Measurements from ENCODE around the gene ANKS1A. TPM values are rescaled to one million over a fixed set of nuclear protein-coding genes. Genes with fewer than 3 reads are reported as not detected.
A peak's percentile ranks its signal among the peaks of the same experiment; 100 is the strongest.

The ANKS1A gene
- total and polyA plus RNA-seq, 2 experiments from 2014 or later: 12.1 to 31.9 TPM

DNA sequence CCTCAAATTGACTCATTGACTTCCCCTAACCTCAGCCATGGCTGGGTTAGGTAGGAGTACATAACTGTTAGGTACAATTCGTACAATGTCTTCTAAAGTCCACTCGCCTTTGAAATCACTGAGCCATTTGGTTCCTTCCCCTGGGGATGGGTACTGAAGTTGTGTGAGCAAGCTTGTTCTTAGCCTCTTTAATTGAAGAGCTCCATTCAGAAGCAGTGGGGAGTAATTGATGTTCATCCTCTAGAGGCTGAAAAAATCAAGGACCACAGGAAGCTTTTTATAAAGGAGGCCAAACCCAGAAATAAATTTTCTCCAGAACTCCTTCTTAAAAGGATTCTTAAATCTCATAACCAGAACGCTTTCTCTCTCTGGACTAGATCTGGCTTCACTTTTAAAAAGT, 60.6 kb downstream of the ANKS1A start:
- Histone ChIP-seq H3K4me2 (no peak overlapping the region), H3K9me2 (ENCODE audit: insufficient read depth) (no peaks in the 10 kb centered on the region), H3K27me3 (ENCODE audit: insufficient read depth) (no peaks in the 10 kb centered on the region), H4K20me1 (replicated peaks; ENCODE audit: insufficient read depth) (peaks cover 7% of the 10 kb centered on the region), H3K4me1 (ENCODE audit: insufficient read depth) (peaks cover 17% of the 10 kb centered on the region; the same call in 1 of the 2 replicates), H3K36me3 (ENCODE audit: insufficient read depth) (no peaks in the 10 kb centered on the region), H3F3A (replicated peaks; ENCODE audit: low read depth) (no peaks in the 10 kb centered on the region), H3K27ac (ENCODE audit: low read depth) (no peak overlapping the region), H2AFZ (no peak overlapping the region), H3K79me2 (replicated peaks; ENCODE audit: insufficient read depth) (peaks cover 34% of the 10 kb centered on the region), H3K4me3 (no peak overlapping the region)
- Mint-ChIP-seq H3K9me3 (no peaks in the 10 kb centered on the region), H3K4me3 (no peak overlapping the region), H3K36me3 (ENCODE audit: low read depth) (0 out of 3 replicates have a peak, but pooled peaks cover 2% of the 10 kb centered on the region), H3K4me1 (peaks cover 33% of the 10 kb centered on the region), H3K27ac (no peak overlapping the region), H3K27me3 (ENCODE audit: insufficient read depth, low read depth, poor library complexity) (peaks cover 5% of the 10 kb centered on the region)
- no peak for ATAC-seq
- no peak for TF ChIP-seq ZNF114 (CRISPR knock-in tag; IDR thresholded peaks at IDR 0.05)
- DNase-seq (ENCODE audit: low spot score): no peak

DNA sequence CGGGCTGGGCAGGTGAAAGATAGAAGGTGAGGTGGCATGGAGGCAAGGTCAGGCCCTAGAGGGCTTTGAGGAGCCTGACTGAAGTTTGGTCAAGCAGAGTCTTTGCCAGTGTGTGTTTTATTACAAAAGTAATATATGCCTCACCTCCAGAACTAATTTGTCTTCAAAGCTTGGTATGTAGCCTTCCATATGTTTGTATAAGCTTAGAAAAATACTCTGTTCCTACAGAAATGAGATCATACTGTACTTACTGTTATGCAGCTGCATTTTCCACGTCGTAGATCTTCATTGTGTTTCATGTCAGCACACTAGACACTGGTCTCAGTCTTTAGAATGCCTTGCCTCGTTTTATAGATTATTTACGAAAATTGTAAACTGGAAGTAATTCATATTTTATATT, 61.8 kb downstream of the ANKS1A start:
- no peak overlapping the region for H3K27ac ChIP-seq (ENCODE audit: low read depth)
- TF ChIP-seq POLR2AphosphoS5 (IDR thresholded peaks at IDR 0.05; ENCODE audit: low read depth): no peak
- no peak for TF ChIP-seq EZH2phosphoT487 (IDR thresholded peaks at IDR 0.05; ENCODE audit: unreplicated experiment)
- no peak for TF ChIP-seq JUNB (IDR thresholded peaks at IDR 0.05; ENCODE audit: unreplicated experiment)
- no peak for TF ChIP-seq CREB1 (CRISPR knock-in tag; IDR thresholded peaks at IDR 0.05; ENCODE audit: low read depth)
- TF ChIP-seq, protein P1, sequence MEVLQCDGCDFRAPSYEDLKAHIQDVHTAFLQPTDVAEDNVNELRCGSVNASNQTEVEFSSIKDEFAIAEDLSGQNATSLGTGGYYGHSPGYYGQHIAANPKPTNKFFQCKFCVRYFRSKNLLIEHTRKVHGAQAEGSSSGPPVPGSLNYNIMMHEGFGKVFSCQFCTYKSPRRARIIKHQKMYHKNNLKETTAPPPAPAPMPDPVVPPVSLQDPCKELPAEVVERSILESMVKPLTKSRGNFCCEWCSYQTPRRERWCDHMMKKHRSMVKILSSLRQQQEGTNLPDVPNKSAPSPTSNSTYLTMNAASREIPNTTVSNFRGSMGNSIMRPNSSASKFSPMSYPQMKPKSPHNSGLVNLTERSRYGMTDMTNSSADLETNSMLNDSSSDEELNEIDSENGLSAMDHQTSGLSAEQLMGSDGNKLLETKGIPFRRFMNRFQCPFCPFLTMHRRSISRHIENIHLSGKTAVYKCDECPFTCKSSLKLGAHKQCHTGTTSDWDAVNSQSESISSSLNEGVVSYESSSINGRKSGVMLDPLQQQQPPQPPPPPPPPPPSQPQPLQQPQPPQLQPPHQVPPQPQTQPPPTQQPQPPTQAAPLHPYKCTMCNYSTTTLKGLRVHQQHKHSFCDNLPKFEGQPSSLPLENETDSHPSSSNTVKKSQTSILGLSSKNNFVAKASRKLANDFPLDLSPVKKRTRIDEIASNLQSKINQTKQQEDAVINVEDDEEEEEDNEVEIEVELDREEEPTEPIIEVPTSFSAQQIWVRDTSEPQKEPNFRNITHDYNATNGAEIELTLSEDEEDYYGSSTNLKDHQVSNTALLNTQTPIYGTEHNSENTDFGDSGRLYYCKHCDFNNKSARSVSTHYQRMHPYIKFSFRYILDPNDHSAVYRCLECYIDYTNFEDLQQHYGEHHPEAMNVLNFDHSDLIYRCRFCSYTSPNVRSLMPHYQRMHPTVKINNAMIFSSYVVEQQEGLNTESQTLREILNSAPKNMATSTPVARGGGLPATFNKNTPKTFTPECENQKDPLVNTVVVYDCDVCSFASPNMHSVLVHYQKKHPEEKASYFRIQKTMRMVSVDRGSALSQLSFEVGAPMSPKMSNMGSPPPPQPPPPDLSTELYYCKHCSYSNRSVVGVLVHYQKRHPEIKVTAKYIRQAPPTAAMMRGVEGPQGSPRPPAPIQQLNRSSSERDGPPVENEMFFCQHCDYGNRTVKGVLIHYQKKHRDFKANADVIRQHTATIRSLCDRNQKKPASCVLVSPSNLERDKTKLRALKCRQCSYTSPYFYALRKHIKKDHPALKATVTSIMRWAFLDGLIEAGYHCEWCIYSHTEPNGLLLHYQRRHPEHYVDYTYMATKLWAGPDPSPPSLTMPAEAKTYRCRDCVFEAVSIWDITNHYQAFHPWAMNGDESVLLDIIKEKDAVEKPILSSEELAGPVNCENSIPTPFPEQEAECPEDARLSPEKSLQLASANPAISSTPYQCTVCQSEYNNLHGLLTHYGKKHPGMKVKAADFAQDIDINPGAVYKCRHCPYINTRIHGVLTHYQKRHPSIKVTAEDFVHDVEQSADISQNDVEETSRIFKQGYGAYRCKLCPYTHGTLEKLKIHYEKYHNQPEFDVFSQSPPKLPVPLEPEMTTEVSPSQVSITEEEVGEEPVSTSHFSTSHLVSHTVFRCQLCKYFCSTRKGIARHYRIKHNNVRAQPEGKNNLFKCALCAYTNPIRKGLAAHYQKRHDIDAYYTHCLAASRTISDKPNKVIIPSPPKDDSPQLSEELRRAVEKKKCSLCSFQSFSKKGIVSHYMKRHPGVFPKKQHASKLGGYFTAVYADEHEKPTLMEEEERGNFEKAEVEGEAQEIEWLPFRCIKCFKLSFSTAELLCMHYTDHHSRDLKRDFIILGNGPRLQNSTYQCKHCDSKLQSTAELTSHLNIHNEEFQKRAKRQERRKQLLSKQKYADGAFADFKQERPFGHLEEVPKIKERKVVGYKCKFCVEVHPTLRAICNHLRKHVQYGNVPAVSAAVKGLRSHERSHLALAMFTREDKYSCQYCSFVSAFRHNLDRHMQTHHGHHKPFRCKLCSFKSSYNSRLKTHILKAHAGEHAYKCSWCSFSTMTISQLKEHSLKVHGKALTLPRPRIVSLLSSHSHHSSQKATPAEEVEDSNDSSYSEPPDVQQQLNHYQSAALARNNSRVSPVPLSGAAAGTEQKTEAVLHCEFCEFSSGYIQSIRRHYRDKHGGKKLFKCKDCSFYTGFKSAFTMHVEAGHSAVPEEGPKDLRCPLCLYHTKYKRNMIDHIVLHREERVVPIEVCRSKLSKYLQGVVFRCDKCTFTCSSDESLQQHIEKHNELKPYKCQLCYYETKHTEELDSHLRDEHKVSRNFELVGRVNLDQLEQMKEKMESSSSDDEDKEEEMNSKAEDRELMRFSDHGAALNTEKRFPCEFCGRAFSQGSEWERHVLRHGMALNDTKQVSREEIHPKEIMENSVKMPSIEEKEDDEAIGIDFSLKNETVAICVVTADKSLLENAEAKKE (CRISPR knock-in tag; IDR thresholded peaks at IDR 0.05): no peak
- TF ChIP-seq STAT1 (IDR thresholded peaks at IDR 0.05; ENCODE audit: unreplicated experiment): no peak
- TF ChIP-seq EZH2 (IDR thresholded peaks at IDR 0.05; ENCODE audit: low read depth, unreplicated experiment): no peak
- TF ChIP-seq, protein P2, sequence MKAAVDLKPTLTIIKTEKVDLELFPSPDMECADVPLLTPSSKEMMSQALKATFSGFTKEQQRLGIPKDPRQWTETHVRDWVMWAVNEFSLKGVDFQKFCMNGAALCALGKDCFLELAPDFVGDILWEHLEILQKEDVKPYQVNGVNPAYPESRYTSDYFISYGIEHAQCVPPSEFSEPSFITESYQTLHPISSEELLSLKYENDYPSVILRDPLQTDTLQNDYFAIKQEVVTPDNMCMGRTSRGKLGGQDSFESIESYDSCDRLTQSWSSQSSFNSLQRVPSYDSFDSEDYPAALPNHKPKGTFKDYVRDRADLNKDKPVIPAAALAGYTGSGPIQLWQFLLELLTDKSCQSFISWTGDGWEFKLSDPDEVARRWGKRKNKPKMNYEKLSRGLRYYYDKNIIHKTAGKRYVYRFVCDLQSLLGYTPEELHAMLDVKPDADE (IDR thresholded peaks at IDR 0.05): no peak
- H3K79me2 ChIP-seq (replicated peaks; ENCODE audit: insufficient read depth): peaks cover 25% of the 10 kb centered on the region; the same call in 1 of the 2 replicates
- Mint-ChIP-seq H3K36me3 (ENCODE audit: low read depth) (no peaks in the 10 kb centered on the region), H3K27me3 (ENCODE audit: insufficient read depth, low read depth, poor library complexity) (peaks cover 5% of the 10 kb centered on the region), H3K27ac (peak overlapping the region; percentile 55; the same call in 1 of the 2 replicates), H3K9me3 (no peaks in the 10 kb centered on the region), H3K4me3 (no peak overlapping the region), H3K4me1 (peaks cover 33% of the 10 kb centered on the region)
- no peaks in the 10 kb centered on the region for H3K9me2 ChIP-seq (ENCODE audit: insufficient read depth)
- H3K36me3 ChIP-seq (ENCODE audit: insufficient read depth): no peaks in the 10 kb centered on the region
- ATAC-seq: no peak; the same call in 2 of the 3 replicates
- DNase-seq (ENCODE audit: low spot score): no peak
- no peaks in the 10 kb centered on the region for H3K27me3 ChIP-seq (ENCODE audit: insufficient read depth)
- H4K20me1 ChIP-seq (replicated peaks; ENCODE audit: insufficient read depth): peaks cover 4% of the 10 kb centered on the region; the same call in 1 of the 2 replicates
- H3K4me2 ChIP-seq: no peak overlapping the region
- peaks cover 17% of the 10 kb centered on the region; the same call in 1 of the 2 replicates for H3K4me1 ChIP-seq (ENCODE audit: insufficient read depth)
- H2AFZ ChIP-seq: no peak overlapping the region
- H3F3A ChIP-seq (replicated peaks; ENCODE audit: low read depth): no peaks in the 10 kb centered on the region
- H3K4me3 ChIP-seq: no peak overlapping the region

Data from GM23338 (cell line).